Left lung (tissue), 10 donors: ENCODE data around the gene TOPBP1. TPM values are rescaled to one million over a fixed set of nuclear protein-coding genes. Genes with fewer than 3 reads are reported as not detected.

Experiments
- ATAC-seq: fragments of 200-7000 bp; cut with Tn5 transposase; one replicate; pipeline ENCODE4 v1.9.1; 2020; ENCODE audit warnings: moderate library complexity
- DNase-seq, 4 donors: peaks; one replicate each; pipeline ENCODE4 v3.0.0-alpha.2; 2013 to 2020
- H3K27ac ChIP-seq, 2 donors: fragments of 200-600 bp; sonication (generic) in 1 of 2; one replicate each; pipeline versions ENCODE4 v1.5.0 to v1.8.0; 2020 to 2021
- H3K27me3 ChIP-seq, 2 donors: fragments of 200-600 bp; sonication (generic) in 1 of 2; one replicate each; pipeline versions ENCODE4 v1.5.0 to v1.8.0; 2020 to 2021
- H3K36me3 ChIP-seq, 2 donors: fragments of 200-600 bp; sonication (generic) in 1 of 2; one replicate each; pipeline versions ENCODE4 v1.5.0 to v1.8.0; 2020 to 2021
- H3K4me1 ChIP-seq, 2 donors: fragments of 200-600 bp; one replicate each; pipeline ENCODE4 v1.8.0; 2021
- H3K4me3 ChIP-seq, 2 donors: fragments of 200-600 bp; sonication (generic) in 1 of 2; one replicate each; pipeline versions ENCODE4 v1.5.0 to v1.8.0; 2020 to 2021; ENCODE audit warnings: mild to moderate bottlenecking in 1 of 2
- H3K9me3 ChIP-seq, 2 donors: fragments of 200-600 bp; sonication (generic) in 1 of 2; one replicate each; pipeline versions ENCODE4 v1.5.0 to v1.8.0; 2020 to 2021
- CTCF ChIP-seq, 2 donors: fragments of 200-600 bp; sonication (generic) in 1 of 2; IDR thresholded peaks; one replicate each; pipeline versions ENCODE4 v1.5.0 to v1.8.0; 2021; ENCODE audit warnings: antibody characterized with exemption in 2 of 2
- intact Hi-C, 2 donors: fragments of 100-400 bp; cut with DNase I; formaldehyde crosslinking; loops; one replicate each; pipeline versions ENCODE4 v1.11.2 to v1.14.2; 2022
- polyA plus RNA-seq, 6 donors: library from polyadenylated mRNA; unstranded; fragments of 120-200 nt; gene quantifications; one replicate each; pipeline ENCODE4 v1.2.1, GENCODE V29; 2013; ENCODE audit not compliant: insufficient read length in 6 of 6
- total RNA-seq, 2 donors: library from RNA; stranded (reverse); fragmentation: NEBNext Ultra II Directional; extraction: Animal tissue kit (Norgen Biotek cat#: 25700); gene quantifications; one replicate each; pipeline ENCODE4 v1.2.1, GENCODE V29; 2021
- donor health status: DM: no; HTN: yes; CAD: no.
- donor health status: DM: no; HTN: no; CAD: no.

Gene TOPBP1
- total and polyA plus RNA-seq, 8 donors = 17.5 to 55.2 (median 44.1) TPM

- peak; percentile 54 to 60 for TF ChIP-seq CTCF (IDR thresholded peaks at IDR 0.05)
- peak; percentile 57 for ATAC-seq
- intact Hi-C loops = no loop called here
- H3K4me1 ChIP-seq = peaks cover 0 to 33% of the 10 kb centered on the region in 2 donors
- peaks cover 0 to 3% of the 10 kb centered on the region in 2 donors for H3K36me3 ChIP-seq
- no peaks in the 10 kb centered on the region for H3K27me3 ChIP-seq
- H3K27ac ChIP-seq = no peak overlapping the region
- H3K4me3 ChIP-seq = no peak overlapping the region
- H3K9me3 ChIP-seq = no peaks in the 10 kb centered on the region
- peak in 1 of 4 donors; percentile 53 for DNase-seq
These were observed 2.0 kb upstream of the TOPBP1 start for GRCh38 chr3:133663569-133664313.

- H3K4me3 ChIP-seq = peak overlapping the region; percentile 76 to 86
- H3K9me3 ChIP-seq = no peaks in the 10 kb centered on the region
- intact Hi-C loops = no loop called here
- no peaks in the 10 kb centered on the region for H3K27me3 ChIP-seq
- peak overlapping the region; percentile 73 to 80 for H3K27ac ChIP-seq
- H3K36me3 ChIP-seq = peaks cover 0 to 18% of the 10 kb centered on the region in 2 donors
- peak in 1 of 4 donors; percentile 22 for DNase-seq
- ATAC-seq = peak; percentile 66
- TF ChIP-seq CTCF (IDR thresholded peaks at IDR 0.05) = no peak
- peaks cover 0 to 33% of the 10 kb centered on the region in 2 donors for H3K4me1 ChIP-seq
These were observed 524 bp upstream of the TOPBP1 start for GRCh38 chr3:133662278-133662651.

- intact Hi-C loops = no loop called here
- no peak for DNase-seq
- TF ChIP-seq CTCF (IDR thresholded peaks at IDR 0.05) = no peak
- no peak overlapping the region for H3K27ac ChIP-seq
- H3K27me3 ChIP-seq = no peaks in the 10 kb centered on the region
- peaks cover 0 to 42% of the 10 kb centered on the region in 2 donors for H3K36me3 ChIP-seq
- ATAC-seq = no peak
- no peaks in the 10 kb centered on the region for H3K9me3 ChIP-seq
- H3K4me3 ChIP-seq = no peak overlapping the region
- peaks cover 0 to 33% of the 10 kb centered on the region in 2 donors for H3K4me1 ChIP-seq
These were observed 1.9 kb downstream of the TOPBP1 start for GRCh38 chr3:133659806-133660205.

- no peak for TF ChIP-seq CTCF (IDR thresholded peaks at IDR 0.05)
- no peaks in the 10 kb centered on the region for H3K27me3 ChIP-seq
- no peak overlapping the region for H3K27ac ChIP-seq
- DNase-seq = no peak
- ATAC-seq = no peak
- intact Hi-C loops = no loop called here
- peaks cover 0 to 79% of the 10 kb centered on the region in 2 donors for H3K36me3 ChIP-seq
- H3K4me3 ChIP-seq = no peak overlapping the region
- H3K9me3 ChIP-seq = no peaks in the 10 kb centered on the region
- peaks cover 0 to 12% of the 10 kb centered on the region in 2 donors for H3K4me1 ChIP-seq
These were observed 5.8 kb downstream of the TOPBP1 start for GRCh38 chr3:133655731-133656515.

- no peak for TF ChIP-seq CTCF (IDR thresholded peaks at IDR 0.05)
- H3K36me3 ChIP-seq = peaks cover 0 to 84% of the 10 kb centered on the region in 2 donors
- intact Hi-C loops = no loop called here
These were observed 12.2 kb downstream of the TOPBP1 start for GRCh38 chr3:133649486-133650068.

More at GRCh38 chr3:133649486-133650068, 12.2 kb downstream of the TOPBP1 start:
- Histone ChIP-seq H3K27me3 (no peaks in the 10 kb centered on the region), H3K4me3 (no peak overlapping the region), H3K4me1 (no peaks in the 10 kb centered on the region), H3K9me3 (no peaks in the 10 kb centered on the region), H3K27ac (no peak overlapping the region)
- DNase-seq = no peak
- no peak for ATAC-seq
